GM21619 (cell line): Measurements from ENCODE around the gene PRSS21.

Experiments
- ATAC-seq: cut with Tn5 transposase; IDR thresholded peaks from one replicate; pipeline ENCODE4 v1.9.1; 2021; ENCODE audit not compliant: unreplicated experiment

The PRSS21 gene

DNA sequence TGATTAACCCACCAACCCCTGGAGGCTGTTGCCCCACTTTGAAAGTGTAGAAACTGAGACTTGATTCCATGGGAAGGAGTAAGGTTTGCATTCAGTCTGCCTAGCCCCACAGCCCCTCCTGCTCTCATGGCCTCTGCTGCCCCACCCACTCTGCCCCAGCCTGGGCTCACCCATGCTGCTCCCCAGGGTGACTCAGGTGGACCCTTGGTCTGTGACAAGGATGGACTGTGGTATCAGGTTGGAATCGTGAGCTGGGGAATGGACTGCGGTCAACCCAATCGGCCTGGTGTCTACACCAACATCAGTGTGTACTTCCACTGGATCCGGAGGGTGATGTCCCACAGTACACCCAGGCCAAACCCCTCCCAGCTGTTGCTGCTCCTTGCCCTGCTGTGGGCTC, 12.3 kb upstream of the PRSS21 start:
- no peak for ATAC-seq

DNA sequence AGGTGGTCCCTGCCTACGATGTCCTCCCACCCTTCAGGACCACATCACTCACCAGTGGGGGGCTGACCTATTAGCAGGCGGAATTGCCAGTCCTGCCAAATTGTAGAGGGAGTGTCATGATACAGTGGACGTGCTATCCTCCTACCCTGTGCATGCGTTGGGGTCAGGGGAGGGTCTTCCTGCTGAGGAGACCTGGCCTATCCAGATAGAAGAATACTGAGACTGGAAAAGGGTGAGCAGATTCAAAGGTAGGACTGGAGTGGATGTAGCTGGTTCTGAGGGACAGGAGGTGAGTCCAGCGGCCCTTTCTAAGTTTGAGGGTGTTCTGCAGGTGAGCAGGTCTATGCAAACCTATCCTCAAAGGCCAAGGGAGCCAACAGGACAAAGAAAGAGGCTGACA, 10.8 kb upstream of the PRSS21 start:
- ATAC-seq = no peak

DNA sequence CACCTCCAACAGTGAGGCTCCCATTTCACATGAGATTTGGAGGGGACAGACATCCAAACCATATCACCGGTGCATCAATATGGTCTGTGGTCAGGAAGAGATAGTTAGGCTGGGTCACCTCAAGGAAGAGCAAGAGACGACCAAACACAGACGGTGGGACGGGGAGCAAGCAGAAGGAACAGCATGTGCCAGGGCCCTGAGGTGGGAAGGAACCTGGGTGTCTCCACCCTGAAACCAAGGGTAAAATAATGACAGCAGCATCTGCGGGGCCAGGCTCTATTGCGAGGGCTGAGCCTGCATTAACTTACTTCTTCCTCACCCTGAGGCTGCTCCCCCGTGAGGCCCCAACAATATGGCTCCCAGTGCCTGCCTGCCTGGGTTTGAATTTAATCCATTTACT, 8.9 kb upstream of the PRSS21 start:
- no peak for ATAC-seq

DNA sequence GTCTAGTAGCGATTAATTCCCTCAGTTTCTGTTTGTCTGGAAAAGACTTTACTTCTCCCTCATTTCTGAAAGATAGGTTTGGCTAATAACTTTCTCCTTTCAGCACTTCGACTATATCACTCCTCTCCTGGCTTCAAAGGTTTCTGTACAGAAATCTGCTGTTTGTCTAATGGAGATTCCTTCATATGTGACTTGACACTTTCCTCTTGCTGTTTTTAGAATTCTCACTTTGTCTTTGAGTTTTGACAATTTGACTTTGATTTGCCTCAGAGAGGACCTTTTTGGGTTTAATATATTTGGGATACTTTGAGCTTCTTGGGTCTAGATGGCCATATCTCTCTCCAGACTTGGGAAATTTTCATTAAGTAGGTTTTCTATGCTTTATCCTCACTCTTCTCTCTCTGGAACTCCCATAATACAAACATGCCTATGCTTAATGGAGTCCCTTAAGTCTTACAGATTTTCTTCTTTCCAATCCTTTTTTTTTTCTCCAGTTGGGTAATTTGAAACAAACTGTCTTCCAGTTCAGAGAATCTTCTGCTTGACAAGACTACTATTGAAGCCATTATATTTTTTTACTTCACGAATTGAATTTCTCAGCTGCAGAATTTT, 7.8 kb upstream of the PRSS21 start:
- no peak for ATAC-seq

DNA sequence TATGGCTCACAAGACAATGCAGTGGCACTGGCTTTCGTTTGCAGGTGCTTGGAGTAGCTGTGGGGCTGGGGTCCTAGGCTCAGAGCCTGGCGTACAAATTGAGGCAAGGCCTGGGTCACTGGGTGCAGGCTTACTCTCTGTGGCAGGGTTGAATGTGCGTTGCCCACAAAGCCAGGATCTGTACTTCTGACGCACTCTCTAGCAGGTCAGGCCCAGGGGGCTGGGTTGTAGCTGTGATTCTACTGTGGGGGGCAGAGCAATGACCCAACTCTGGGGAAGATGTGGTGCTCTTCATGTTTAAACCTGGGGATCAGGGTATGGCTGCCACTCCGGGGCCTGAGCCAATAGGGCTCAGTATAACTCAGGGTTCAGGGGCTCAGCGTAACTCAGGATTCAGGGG, 6.4 kb upstream of the PRSS21 start:
- no peak for ATAC-seq

DNA sequence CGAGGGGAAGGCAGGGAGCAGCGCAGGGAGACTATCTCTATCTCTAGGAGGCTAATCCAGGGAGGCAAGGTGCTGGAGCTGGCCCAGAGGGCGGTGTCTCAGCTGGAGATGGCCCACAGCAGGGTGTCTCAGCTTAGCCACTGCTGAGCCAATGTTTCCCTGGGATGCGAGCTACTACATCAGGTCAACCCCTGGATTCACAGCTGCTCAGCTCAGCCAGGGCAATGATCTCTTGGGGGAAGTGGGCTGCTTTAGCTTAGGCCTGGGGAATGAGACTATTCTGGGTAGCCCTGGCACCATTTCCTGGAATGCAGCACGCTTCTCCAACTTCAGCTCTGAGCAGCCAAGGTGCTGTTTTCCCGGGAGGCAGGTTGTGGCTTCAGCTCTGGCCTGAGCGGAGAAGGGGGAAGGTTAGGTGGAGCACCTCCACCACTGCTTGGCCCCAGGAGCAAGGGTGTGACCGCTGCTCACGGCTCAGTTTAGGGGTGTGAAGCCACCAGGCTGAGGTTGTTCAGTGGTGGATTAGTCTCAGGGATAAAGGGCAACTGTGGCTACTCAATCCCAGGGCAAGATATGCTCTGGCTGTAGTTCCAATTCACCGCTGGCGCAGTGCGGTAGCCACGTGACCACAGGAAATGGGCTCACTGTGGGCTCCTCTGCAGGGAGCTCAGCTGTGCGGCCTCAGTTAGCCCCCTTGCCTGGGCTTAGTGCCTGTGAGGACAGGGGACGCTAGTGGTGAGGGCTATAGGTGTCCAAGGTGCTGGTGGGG, 5.2 kb upstream of the PRSS21 start:
- no peak for ATAC-seq

DNA sequence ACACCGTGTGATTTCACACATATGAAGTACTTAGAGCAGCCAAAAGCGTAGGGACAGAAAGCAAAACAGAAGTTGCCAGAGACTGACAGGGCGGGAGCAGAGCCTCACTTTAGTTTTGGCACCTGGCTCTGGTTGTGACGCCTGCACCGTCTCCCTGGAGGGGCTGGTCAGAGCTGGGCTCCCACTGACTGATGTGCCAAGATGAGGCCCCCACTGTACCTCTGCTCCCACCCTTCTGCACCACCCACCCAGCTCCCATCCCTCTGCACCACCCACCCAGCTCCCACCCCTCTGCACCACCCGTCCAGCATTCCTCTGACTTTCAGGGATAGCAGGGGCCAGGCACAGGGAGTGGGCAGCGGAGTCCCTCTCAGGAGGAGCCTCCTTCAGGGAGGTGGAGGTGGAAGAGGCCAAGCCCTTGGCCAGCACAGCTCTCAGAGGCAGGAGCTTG, 3.2 kb upstream of the PRSS21 start:
- ATAC-seq = no peak

DNA sequence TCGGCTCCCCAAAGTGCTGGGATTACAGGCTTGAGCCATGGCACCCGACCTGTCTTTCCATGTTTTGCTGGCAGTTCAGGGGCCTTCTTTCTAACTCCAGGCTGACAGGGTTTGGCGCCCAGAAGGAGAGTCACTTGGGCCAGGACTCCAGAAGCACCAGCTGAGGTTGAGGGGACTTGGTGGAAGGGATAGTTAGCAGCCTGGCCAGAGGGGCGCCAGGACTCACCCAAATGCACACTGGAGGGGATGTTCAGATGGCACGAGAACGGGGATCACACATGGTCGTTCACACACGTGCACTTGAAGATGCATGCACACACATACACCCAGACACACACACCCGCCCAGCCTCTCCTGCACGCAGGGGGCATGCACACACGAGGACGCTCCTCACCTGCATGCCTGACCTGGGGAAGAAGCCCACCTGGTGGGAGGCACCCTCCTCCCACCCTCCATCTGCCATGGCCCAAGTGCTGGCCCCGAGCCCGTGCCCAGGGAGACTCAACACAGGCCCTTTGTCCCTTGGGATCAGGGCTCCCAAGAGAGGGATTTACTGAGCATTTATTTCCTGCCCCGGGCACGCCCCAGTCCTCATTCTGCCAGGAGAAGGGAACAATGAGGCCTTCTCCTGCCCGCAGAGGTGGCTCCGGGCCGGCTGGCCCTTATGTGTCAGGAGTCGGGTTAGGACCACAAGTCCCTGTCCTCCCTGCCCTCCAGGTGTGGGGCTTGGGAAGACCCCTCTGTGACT, 2.3 kb upstream of the PRSS21 start:
- ATAC-seq = no peak

DNA sequence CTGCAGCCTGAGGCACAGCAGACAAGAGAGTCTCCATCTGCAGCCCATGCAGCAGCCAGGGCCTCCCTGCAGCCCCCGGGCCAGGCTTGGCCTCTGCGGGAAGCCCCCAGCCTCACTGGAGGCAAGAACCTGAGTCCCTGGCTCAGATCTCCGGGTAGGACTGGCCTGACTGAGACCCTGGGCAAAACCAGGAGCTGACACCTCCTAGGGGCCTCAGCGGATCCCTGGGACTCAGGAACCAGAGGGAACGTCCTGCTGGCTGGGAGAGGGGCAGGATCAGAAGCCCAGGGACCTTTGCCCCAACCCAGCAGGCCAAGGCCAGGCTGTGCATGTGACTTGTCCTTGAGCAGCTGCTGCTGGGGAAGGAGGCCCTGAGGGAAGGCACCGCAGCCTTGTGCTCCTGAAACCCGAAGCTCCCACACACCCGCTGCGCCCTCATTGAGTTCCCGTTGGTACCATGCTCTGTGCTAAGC, 1.7 kb upstream of the PRSS21 start:
- no peak for ATAC-seq

DNA sequence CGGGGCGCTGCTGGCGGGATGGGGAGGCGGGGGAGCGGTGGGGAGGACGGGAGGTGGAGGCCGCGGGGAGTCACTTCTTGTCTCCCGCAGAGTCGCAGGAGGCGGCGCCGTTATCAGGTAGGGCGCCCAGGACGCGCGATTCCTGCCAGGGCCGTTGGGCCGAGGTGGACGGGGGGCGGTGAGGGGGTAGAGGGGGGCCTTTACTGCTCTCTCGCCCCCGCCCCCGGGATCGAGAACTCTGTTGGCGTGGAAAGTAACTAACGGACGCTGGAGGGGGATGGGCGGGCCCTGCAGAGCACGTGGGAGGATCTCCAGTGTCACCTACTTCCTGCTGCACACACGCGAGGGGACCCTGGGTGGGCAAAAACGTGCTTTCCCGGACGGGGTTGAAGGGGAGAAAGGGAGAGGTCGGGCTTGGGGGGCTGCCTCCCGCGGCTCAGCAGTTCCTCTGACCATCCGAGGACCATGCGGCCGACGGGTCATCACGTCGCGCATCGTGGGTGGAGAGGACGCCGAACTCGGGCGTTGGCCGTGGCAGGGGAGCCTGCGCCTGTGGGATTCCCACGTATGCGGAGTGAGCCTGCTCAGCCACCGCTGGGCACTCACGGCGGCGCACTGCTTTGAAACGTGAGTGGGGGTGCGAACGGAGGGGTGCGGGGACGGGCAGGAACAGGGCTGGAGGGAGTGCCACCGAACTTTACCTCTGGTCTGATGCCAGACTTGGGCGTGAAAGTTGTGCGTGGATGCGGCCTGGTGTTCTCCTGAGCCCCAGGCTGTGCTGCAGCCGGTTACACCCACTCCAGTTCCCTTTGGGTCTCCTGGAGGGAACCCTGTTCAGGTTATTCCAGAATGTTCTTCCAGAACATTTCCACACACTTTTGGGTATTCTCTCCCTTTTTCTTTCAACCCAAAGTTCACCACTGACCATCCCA, 569 bp downstream of the PRSS21 start:
- no peak for ATAC-seq

DNA sequence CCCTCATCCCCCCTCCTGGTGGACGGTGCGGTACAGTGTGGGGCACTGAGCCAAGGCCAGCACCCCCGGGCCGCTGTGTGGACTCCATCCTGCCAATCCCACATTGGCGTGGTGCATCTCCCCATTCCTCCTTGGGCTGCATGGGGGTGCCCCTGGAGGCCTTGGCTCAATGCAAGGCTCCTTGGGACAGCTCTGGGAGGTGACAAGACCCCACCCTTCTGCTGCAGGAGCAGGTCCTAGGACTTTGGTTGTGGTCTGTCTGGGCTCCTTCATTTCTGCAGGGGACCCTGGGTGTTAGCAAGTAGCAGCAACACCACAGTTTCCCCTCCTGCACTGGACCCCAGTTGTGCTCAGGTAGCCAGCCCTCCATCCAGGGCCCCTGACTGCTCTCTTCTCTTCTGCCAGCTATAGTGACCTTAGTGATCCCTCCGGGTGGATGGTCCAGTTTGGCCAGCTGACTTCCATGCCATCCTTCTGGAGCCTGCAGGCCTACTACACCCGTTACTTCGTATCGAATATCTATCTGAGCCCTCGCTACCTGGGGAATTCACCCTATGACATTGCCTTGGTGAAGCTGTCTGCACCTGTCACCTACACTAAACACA, 1.3 kb downstream of the PRSS21 start:
- no peak for ATAC-seq

DNA sequence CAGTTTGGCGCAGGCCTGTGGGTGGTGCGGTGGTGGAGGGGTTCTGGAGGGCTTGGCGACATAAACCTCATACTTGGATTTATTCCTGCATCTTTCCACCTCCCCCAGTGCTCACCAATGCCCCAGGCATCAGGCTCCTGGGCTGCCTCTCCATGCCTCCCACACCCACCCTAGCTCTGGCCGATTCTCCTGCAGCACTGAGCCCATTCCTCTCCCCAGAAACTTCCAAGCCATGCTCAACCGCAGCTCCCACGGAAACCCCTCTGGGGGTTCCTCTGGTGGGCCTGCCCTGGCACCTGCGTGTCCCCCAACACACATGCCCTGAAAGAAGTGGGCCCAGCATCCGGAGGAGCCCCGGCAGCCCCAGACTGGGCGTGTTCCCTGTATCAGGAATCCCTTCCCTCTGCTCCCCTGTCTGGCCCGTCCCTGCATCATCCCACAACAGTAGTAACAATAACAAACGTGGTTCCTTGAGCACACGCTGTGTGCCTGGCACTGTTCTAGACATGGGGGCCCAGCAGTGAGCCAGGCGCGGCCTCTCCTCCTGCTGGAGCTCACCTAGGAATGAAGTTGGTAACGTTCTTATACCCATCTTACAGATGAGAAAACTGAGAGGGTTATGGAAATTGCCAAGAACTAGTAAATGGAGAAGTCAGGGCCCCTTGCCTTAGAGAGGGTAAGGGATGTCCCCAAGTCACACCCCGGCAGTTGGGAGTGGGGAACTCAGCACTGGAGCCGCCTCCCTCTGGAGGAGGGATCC, 2.3 kb downstream of the PRSS21 start:
- no peak for ATAC-seq

DNA sequence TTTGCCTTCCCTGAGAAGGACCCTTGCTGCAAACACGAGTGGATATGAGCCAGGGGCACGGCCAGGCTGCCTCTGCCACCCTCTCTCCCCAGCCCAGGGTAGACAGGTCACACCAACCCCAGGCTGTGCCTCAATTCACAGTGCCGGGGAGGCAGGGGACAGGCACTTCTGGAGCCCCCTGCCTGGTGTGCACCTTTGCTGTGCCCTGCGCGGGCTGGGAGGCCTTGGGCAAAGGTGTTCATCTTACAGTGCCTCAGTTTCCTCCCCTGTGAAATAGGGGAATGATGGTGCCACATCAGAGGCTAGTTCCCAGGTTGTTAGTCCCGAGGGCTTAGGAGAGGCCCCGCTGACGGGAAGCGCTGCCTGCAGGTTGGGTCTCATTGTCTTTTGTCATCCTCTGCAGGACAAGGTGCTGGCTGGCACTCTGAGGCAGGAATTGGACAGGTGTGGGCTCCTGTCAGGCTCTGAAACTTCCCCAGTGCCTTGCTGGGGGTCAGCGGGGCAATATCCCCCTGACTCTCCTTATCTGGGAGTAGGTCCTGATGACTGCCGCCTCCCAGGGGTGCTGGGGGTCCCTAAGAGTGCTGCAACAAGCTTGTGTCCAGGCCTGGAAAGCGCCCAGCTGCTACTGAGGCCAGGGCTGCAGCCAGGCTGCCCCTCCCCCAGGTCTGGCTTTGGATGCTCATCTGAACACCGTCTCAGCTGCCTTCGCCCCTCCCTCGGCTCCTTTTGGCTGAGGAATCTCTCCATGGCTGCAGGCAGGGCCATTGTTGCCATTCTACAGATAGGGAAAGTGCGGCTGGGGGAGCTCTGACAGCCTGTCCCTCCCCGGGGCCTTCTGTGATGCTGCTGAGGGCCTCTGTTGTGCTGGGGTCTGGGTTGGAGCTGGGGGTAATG, 3.1 kb downstream of the PRSS21 start:
- ATAC-seq = no peak

DNA sequence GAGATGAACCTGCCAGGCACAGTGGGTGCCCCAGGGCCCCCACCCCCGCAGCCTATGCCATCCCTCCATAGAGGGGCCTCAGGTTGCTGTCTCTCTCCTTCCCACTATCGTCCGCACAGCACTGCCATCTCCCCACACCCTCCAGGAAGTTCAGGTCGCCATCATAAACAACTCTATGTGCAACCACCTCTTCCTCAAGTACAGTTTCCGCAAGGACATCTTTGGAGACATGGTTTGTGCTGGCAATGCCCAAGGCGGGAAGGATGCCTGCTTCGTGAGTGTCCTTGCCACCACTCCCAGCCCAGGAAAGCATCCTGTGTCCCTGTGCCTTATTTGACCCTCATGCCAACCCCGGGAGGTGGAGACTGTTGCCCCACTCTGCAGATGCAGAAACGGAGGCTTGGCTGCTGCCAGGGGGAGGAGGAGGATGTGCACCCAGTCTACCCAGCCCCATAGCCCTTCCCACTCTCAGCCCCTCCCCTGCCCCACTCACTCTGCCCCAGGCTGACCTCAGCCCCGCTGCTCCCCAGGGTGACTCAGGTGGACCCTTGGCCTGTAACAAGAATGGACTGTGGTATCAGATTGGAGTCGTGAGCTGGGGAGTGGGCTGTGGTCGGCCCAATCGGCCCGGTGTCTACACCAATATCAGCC, 3.9 kb downstream of the PRSS21 start:
- ATAC-seq = no peak

DNA sequence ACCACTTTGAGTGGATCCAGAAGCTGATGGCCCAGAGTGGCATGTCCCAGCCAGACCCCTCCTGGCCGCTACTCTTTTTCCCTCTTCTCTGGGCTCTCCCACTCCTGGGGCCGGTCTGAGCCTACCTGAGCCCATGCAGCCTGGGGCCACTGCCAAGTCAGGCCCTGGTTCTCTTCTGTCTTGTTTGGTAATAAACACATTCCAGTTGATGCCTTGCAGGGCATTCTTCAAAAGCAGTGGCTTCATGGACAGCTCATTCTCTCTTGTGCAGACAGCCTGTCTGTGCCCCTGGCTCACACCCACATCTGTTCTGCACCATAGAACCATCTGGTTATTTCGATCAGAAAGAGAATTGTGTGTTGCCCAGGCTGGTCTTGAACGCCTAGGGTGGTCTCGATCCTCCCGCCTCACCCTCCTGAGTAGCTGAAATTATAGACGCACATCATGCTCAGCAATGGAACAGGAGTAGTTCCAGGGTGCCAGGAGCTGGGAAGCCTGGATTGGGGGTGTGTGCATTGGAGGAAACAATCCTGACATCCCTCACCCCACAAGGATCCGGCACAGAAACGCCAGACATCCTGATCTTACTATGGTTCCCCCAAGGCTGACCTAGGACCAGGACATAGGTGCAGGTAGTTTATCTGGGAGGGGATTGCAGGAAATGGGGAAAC, 4.6 kb downstream of the PRSS21 start:
- ATAC-seq = no peak

DNA sequence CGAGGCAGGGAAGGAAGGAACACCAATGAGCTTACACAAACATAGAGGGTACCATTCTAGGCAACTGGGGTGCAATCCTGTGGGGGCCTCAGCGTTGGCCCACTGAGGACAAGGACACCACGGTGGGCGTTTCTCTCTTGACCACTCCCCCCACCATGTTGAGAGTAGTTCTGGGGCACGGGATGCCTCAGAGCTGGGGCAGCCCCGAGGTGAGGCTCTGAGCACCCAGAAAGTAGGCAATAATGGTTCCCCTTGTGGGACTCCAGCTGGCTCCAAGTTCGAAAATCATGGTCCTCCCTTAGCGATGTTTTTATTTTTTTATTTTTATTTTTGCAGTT, 5.1 kb downstream of the PRSS21 start:
- ATAC-seq = no peak

DNA sequence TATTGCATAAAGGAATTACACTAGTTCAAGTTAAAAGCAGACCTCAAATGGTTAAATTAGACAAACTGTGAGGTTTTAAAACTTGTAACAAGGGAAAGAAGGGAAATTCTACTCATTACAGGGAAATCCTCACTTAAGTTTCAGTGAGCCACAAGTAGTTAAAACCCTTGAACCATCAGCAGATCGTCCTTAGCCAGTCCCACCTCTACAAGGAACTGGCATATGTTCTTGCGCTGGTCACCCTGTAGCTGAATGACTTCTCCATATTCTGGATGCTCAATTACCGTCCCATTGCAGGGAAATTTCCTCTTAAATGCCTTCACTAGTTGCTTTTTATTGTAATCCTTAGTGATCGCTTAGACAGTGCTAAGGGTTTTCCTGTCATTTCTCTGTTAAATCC, 5.5 kb downstream of the PRSS21 start:
- ATAC-seq = no peak

DNA sequence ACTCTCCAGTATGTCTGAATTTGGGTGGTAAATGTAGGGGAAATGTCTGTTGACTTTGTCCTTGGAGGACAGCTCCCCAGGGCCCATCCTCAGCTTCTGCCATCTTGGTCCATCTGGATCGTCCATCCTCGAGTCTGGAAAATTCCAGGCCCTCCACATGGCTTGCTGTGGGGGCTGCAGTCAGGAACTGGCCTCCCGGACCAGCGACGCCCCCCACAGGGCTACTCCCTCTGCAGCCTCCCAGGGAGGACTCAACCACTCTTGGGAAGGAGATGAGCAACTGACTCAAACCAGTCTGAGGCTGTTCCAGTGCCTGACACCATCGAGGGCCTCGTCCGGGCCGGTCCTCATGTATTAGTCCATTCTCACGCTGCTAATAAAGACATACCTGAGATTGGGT, 7.6 kb downstream of the PRSS21 start:
- no peak for ATAC-seq
